Calu3 (cell line): ENCODE results near the gene MASP2. TPM values are rescaled to one million over a fixed set of nuclear protein-coding genes. Genes with fewer than 3 reads are reported as not detected.
"Not testable (repeated sequence)": the region's sequence is repeated elsewhere in the genome, so short reads cannot be mapped to it uniquely, and the experiment has no call there.

Experiments used
- BruUV-seq: library from RNA; stranded (reverse); fragments of 400-500 nt; replicated peaks from 2 replicates; lab custom pipeline; 2021; lab: Mats Ljungman, UMichigan
- CTCF ChIA-PET: fragments of 300-600 bp; sonication (Branson Sonifier 250); formaldehyde crosslinking; loops from one replicate; lab custom pipeline; 2022; ENCODE audit warnings: antibody characterized with exemption; lab: Charles Lee
- DNase-seq: peaks from one replicate; pipeline ENCODE4 v3.0.0; 2022
- H3K27ac Mint-ChIP-seq: one replicate; pipeline ENCODE4 v1.8.0; 2022; ENCODE audit warnings: mixed read lengths; ENCODE audit not compliant: unreplicated experiment
- H3K27me3 Mint-ChIP-seq: one replicate; pipeline ENCODE4 v1.8.0; 2022; ENCODE audit warnings: mixed read lengths; ENCODE audit not compliant: unreplicated experiment
- H3K36me3 Mint-ChIP-seq: one replicate; pipeline ENCODE4 v1.8.0; 2022; ENCODE audit warnings: mild to moderate bottlenecking, moderate library complexity, mixed read lengths; ENCODE audit not compliant: insufficient read depth, unreplicated experiment
- H3K4me1 Mint-ChIP-seq: one replicate; pipeline ENCODE4 v1.8.0; 2022; ENCODE audit warnings: mild to moderate bottlenecking, low read depth, mixed read lengths; ENCODE audit not compliant: unreplicated experiment
- H3K4me3 Mint-ChIP-seq: one replicate; pipeline ENCODE4 v1.8.0; 2022; ENCODE audit warnings: mild to moderate bottlenecking, low read depth, moderate library complexity, mixed read lengths; ENCODE audit not compliant: unreplicated experiment
- H3K9me3 Mint-ChIP-seq: one replicate; pipeline ENCODE4 v1.8.0; 2022; ENCODE audit warnings: low read depth, mixed read lengths; ENCODE audit not compliant: unreplicated experiment
- CTCF ChIP-seq: fragments of 200-600 bp; IDR thresholded peaks from one replicate; pipeline ENCODE4 v1.8.0; 2022; ENCODE audit warnings: antibody characterized with exemption; ENCODE audit not compliant: unreplicated experiment
- intact Hi-C: fragments of 100-400 bp; cut with micrococcal nuclease; formaldehyde crosslinking; loops from one replicate; pipeline ENCODE4 v1.10.0; 2022; ENCODE audit not compliant: unreplicated experiment
- total RNA-seq: library from RNA; stranded (reverse); gene quantifications from 2 replicates; pipeline ENCODE4 v1.2.3, GENCODE V29; 2022

MASP2 gene
- total RNA-seq, 1 experiment from 2014 or later, result not detected

GRCh38 chr1:11042065-11042464 is 5.0 kb downstream of the MASP2 start:
- no peaks in the 10 kb centered on the region for H3K9me3 Mint-ChIP-seq
- H3K27ac Mint-ChIP-seq, result no peak overlapping the region
- no peaks in the 10 kb centered on the region for H3K4me1 Mint-ChIP-seq
- intact Hi-C loops, result no loop called here
- DNase-seq, result no peak
- CTCF ChIA-PET, result no interaction called here
- BruUV-seq, result no TSS peak
- no peaks in the 10 kb centered on the region for H3K36me3 Mint-ChIP-seq
- H3K27me3 Mint-ChIP-seq, result no peaks in the 10 kb centered on the region
- no peak overlapping the region for H3K4me3 Mint-ChIP-seq
- TF ChIP-seq CTCF, result no peak

- TF ChIP-seq CTCF, result no peak
- Mint-ChIP-seq H3K27ac (no peak overlapping the region), H3K27me3 (no peaks in the 10 kb centered on the region), H3K4me1 (no peaks in the 10 kb centered on the region), H3K4me3 (no peak overlapping the region), H3K9me3 (no peaks in the 10 kb centered on the region), H3K36me3 (no peaks in the 10 kb centered on the region)
- BruUV-seq, result no TSS peak
- DNase-seq, result no peak
- CTCF ChIA-PET, result no interaction called here
- intact Hi-C loops, result no loop called here
These were observed 6.0 kb downstream of the MASP2 start for GRCh38 chr1:11041048-11041447.

GRCh38 chr1:11040105-11040429 is 7.0 kb downstream of the MASP2 start:
- CTCF ChIA-PET, result interaction anchor here (0.7 kb wide), 2 partner anchors 105 to 527 kb away, joined by 3 to 4 read pairs; no protein-coding TSS in a partner anchor
- H3K4me3 Mint-ChIP-seq, H3K9me3 Mint-ChIP-seq, H3K27ac Mint-ChIP-seq, H3K4me1 Mint-ChIP-seq, intact Hi-C loops, H3K36me3 Mint-ChIP-seq, BruUV-seq, H3K27me3 Mint-ChIP-seq, DNase-seq: not testable (repeated sequence)

- CTCF ChIA-PET, result interaction anchor here (0.7 kb wide), 2 partner anchors 106 to 528 kb away, joined by 3 to 4 read pairs; no protein-coding TSS in a partner anchor
- H3K4me1 Mint-ChIP-seq, result no peaks in the 10 kb centered on the region
These were observed 7.5 kb downstream of the MASP2 start for GRCh38 chr1:11039351-11040104.

More at GRCh38 chr1:11039351-11040104, 7.5 kb downstream of the MASP2 start:
- H3K36me3 Mint-ChIP-seq, result no peaks in the 10 kb centered on the region
- no peaks in the 10 kb centered on the region for H3K9me3 Mint-ChIP-seq
- no peak overlapping the region for H3K27ac Mint-ChIP-seq
- no TSS peak for BruUV-seq
- intact Hi-C loops, result no loop called here
- DNase-seq, result no peak
- no peak overlapping the region for H3K4me3 Mint-ChIP-seq
- no peaks in the 10 kb centered on the region for H3K27me3 Mint-ChIP-seq
- no peak for TF ChIP-seq CTCF
